HPDE6-E6E7 (cell line): ENCODE measurements around the gene TLR4.

Experiments used
- DNase-seq: peaks from one replicate; pipeline ENCODE4 v3.0.0; 2011; ENCODE audit warnings: missing footprints; ENCODE audit errors: extremely low spot score

The TLR4 gene

GRCh38 chr9:117704024-117704575 is at the start of gene TLR4:
Gene TLR4, plus strand, starts transcription at chr9:117704403. Its CDS starts 70 bp downstream, at chr9:117704473.
- DNase-seq: no peak

- no peak for DNase-seq
Observed at GRCh38 chr9:117656002-117656401, 48.2 kb upstream of the TLR4 start.

GRCh38 chr9:117662651-117663050 is 41.6 kb upstream of the TLR4 start:
- DNase-seq: no peak

GRCh38 chr9:117664419-117664818 is 39.8 kb upstream of the TLR4 start:
- no peak for DNase-seq

- DNase-seq: no peak
Observed at GRCh38 chr9:117665601-117666385, 38.4 kb upstream of the TLR4 start.

GRCh38 chr9:117671468-117671867 is 32.7 kb upstream of the TLR4 start:
- no peak for DNase-seq

GRCh38 chr9:117672369-117672768 is 31.8 kb upstream of the TLR4 start:
- peak; percentile 6 for DNase-seq

- no peak for DNase-seq
Observed at GRCh38 chr9:117677572-117677971, 26.6 kb upstream of the TLR4 start.

- DNase-seq: no peak
Observed at GRCh38 chr9:117678871-117679270, 25.3 kb upstream of the TLR4 start.

GRCh38 chr9:117679416-117679815 is 24.8 kb upstream of the TLR4 start:
- no peak for DNase-seq

GRCh38 chr9:117681888-117682287 is 22.3 kb upstream of the TLR4 start:
- no peak for DNase-seq

GRCh38 chr9:117682955-117683710 is 21.1 kb upstream of the TLR4 start:
- DNase-seq: no peak

- DNase-seq: no peak
Observed at GRCh38 chr9:117687532-117687931, 16.7 kb upstream of the TLR4 start.

- DNase-seq: no peak
Observed at GRCh38 chr9:117691367-117691766, 12.8 kb upstream of the TLR4 start.

- no peak for DNase-seq
Observed at GRCh38 chr9:117696154-117696553, 8.0 kb upstream of the TLR4 start.

- DNase-seq: no peak
Observed at GRCh38 chr9:117697046-117697445, 7.2 kb upstream of the TLR4 start.

- no peak for DNase-seq
Observed at GRCh38 chr9:117703537-117703936, 666 bp upstream of the TLR4 start.

- no peak for DNase-seq
Observed at GRCh38 chr9:117704597-117704996, 394 bp downstream of the TLR4 start.

GRCh38 chr9:117705386-117705785 is 1.2 kb downstream of the TLR4 start:
- DNase-seq: no peak

GRCh38 chr9:117706421-117707116 is 2.4 kb downstream of the TLR4 start:
- DNase-seq: no peak

GRCh38 chr9:117707561-117707960 is 3.4 kb downstream of the TLR4 start:
- DNase-seq: no peak

- DNase-seq: no peak
Observed at GRCh38 chr9:117709936-117710335, 5.7 kb downstream of the TLR4 start.
